Measurements from ENCODE around the gene DCHS1. TPM values are rescaled to one million over a fixed set of nuclear protein-coding genes. Genes with fewer than 3 reads are reported as not detected.

DCHS1 gene
- polyA plus RNA-seq, 1 experiment: 7.3 TPM

DNA sequence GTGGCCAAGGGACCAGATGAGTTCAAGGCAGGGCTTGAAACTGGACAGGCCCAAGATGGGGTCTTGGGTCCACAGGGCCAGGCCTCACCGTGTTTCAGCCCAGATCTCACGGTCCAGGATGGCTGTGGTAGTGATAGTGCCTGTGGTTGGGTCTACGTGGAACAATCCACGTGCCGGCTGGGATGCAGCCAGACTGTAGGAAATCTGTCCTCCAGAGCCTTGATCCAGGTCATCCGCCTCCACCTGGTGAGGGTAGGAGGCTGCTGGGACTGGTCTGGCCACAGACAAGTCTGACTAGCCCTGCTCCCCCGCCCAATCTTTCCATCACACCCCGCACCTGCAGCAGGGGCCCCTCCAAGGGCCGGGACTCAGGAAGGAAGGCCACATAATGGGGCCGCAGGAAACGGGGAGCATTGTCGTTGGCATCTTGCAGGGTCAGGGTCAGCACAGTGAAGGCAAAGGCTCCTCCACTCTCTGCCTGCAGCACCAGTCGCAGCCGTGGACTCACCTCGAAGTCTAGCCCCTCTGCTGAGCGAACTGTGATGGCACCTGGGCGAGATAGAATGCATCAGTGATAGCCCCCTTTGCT lies 29.7 kb downstream of the DCHS1 start:
- TF ChIP-seq, protein P1, sequence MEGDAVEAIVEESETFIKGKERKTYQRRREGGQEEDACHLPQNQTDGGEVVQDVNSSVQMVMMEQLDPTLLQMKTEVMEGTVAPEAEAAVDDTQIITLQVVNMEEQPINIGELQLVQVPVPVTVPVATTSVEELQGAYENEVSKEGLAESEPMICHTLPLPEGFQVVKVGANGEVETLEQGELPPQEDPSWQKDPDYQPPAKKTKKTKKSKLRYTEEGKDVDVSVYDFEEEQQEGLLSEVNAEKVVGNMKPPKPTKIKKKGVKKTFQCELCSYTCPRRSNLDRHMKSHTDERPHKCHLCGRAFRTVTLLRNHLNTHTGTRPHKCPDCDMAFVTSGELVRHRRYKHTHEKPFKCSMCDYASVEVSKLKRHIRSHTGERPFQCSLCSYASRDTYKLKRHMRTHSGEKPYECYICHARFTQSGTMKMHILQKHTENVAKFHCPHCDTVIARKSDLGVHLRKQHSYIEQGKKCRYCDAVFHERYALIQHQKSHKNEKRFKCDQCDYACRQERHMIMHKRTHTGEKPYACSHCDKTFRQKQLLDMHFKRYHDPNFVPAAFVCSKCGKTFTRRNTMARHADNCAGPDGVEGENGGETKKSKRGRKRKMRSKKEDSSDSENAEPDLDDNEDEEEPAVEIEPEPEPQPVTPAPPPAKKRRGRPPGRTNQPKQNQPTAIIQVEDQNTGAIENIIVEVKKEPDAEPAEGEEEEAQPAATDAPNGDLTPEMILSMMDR (IDR thresholded peaks at IDR 0.05; ENCODE audit: insufficient read depth, low read depth, low read length): no peak
- no peaks in the 10 kb centered on the region for H3K27me3 ChIP-seq (ENCODE audit: control insufficient read depth, insufficient read depth, low read length)
- POLR2A ChIA-PET: no interaction called here
- DNase-seq (ENCODE audit: low read depth): no peak
- H3K36me3 ChIP-seq (ENCODE audit: control insufficient read depth, insufficient read depth, low read length): peaks cover 6% of the 10 kb centered on the region
- no peak overlapping the region for H3K4me3 ChIP-seq (ENCODE audit: low read depth, low read length)
- CTCF ChIA-PET: no interaction called here

- DNase-seq (ENCODE audit: low read depth): no peak
- Histone ChIP-seq H3K27me3 (ENCODE audit: control insufficient read depth, insufficient read depth, low read length) (no peaks in the 10 kb centered on the region), H3K36me3 (ENCODE audit: control insufficient read depth, insufficient read depth, low read length) (peaks cover 5% of the 10 kb centered on the region), H3K4me3 (ENCODE audit: low read depth, low read length) (no peak overlapping the region)
- POLR2A ChIA-PET: no interaction called here
- CTCF ChIA-PET: interaction anchor here (0.9 kb wide), 1 partner anchor 93 kb away, joined by 3 read pairs; no protein-coding TSS in a partner anchor
- TF ChIP-seq, protein P1 (IDR thresholded peaks at IDR 0.05; ENCODE audit: insufficient read depth, low read depth, low read length): no peak
Observed at GRCh38 chr11:6625156-6625831, 30.3 kb downstream of the DCHS1 start.

DNA sequence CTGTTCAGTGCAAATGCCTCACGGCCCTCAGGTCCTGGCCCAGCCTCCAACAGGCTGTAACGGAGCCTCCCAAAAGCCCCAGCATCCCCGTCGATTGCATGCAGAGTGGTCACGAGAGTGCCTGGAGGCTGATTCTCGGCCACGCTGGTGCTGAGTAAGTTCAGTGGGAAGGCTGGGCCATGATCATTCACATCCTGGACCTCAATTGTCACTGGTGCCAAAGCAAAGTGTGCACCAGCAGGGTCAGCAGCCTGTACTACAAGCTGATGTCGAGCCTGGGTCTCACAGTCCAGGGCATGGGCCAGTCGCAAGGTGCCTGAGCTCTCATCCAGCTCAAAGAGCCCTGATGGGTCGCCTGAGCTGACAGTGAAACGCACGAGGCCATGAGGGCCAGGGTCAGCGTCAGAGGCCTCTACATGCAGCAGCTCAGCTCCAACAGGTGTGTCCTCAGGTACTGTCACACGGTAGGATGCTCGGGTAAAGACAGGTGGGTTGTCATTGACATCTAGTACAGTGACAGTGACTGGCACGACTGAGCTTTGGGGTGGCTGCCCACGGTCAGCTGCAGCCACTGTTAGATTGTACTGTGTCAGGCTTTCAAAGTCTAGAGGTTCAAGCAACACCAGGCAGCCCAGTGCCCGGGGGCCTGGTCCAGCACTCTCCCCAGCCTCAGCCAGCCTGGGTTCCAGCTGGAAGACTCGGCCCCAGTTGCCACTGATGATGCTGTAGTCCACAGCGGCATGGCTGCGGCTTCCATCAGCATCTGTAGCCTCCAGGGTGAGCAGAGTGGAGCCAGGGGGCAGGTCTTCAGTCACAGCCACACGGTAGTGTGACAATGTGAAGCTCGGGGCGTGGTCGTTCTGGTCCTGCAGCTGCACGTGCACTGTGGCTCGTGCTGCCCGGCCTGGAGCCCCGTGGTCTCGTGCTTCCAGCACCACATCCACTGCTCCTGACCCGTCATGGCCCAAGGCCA lies 31.9 kb downstream of the DCHS1 start:
- POLR2A ChIA-PET: no interaction called here

DNA sequence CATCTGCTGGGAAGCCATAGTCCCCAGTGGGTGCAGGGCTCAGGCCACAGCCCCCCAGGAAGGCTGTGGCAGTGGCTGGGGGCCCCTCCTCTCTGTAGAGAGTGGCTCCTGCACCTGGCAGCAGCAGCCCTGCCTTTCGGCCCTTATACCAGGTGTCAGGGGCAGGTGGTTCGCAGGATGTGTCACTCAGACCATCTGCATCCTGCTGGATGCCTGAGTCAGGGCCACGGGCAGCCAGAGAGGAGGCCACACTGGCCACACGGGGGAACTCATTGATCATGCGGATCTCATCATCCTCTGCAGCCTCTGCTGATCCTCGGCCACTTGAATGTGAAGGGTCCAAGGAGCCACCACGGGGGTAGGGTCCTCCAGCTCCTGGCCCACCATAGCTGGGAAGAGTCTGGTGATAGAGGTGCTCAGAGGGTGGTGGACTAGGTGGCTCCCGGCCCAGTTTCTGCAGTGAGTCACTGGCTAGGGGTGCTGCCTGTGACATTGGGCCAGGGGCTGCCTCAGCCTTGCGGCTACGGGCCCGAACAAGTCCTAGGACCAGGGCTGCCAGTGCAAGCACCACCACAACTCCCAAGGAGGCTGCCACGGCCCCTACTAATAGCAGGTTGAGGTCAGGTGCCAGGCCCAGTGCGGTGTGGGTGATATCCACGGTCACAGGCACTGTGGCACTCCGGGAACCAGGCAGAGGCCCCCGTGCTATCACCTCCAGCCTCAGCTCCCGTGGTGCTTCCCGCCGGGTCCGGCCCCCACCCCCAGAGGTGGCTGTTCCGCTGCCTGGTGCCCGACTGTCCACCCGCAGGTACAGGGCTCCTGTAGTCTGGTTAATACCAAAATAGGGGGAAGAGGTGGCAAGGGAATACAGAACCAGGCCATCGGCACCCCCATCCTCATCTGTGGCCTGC lies 33.1 kb downstream of the DCHS1 start:
- ChIA-PET POLR2A (no interaction called here), CTCF (interaction anchor here (0.6 to 1.3 kb wide), 3 partner anchors 24 to 307 kb away, joined by 3 to 5 read pairs (median 3); partner anchors contain the start of gene MRPL17)
- H3K27me3 ChIP-seq (ENCODE audit: control insufficient read depth, insufficient read depth, low read length): no peaks in the 10 kb centered on the region
- DNase-seq (ENCODE audit: low read depth): no peak
- H3K4me3 ChIP-seq (ENCODE audit: low read depth, low read length): no peak overlapping the region
- H3K36me3 ChIP-seq (ENCODE audit: control insufficient read depth, insufficient read depth, low read length): peaks cover 3% of the 10 kb centered on the region
- TF ChIP-seq, protein P1 (IDR thresholded peaks at IDR 0.05; ENCODE audit: insufficient read depth, low read depth, low read length): no peak

More for the DNA sequence above, 31.9 kb downstream of the DCHS1 start:
- Histone ChIP-seq H3K4me3 (ENCODE audit: low read depth, low read length) (no peak overlapping the region), H3K36me3 (ENCODE audit: control insufficient read depth, insufficient read depth, low read length) (peaks cover 3% of the 10 kb centered on the region), H3K27me3 (ENCODE audit: control insufficient read depth, insufficient read depth, low read length) (no peaks in the 10 kb centered on the region)
- no peak for DNase-seq (ENCODE audit: low read depth)
- TF ChIP-seq, protein P1 (IDR thresholded peaks at IDR 0.05; ENCODE audit: insufficient read depth, low read depth, low read length): no peak
- CTCF ChIA-PET: interaction anchor here (0.9 to 1.1 kb wide), 2 partner anchors 11 to 23 kb away, joined by 3 read pairs; no protein-coding TSS in a partner anchor

All from BJ (cell line).